ENCODE measurements around the gene HSD17B3.

DNA sequence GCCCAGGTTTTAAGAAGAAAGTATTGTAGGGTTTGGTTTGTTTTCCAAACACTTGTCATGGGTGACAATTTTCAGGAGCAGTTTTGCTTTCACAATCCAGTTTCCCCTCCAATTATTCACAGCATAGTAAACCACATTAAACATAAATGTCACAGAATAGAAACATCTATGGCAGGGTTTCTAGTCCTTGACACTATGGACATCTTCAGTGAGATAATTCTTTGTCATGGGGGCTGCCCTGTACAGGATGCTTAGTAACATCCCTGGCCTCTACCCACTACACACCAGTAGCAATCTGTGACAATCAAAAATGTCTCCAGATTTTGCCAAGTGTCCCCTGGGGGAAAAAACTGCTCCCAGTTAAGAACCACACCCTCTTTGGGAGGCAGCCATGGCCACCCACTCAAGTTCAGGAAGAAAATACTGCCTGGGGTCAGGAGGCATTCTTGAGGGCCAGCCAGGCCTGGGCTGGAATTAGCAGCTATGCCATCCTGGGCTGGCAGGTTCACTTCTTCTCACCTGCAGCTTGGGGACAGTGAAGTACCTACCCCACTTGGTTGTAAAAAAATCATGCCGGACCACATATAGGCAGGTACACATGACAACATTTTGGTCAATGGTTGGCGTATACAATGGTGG, 116.3 kb downstream of the HSD17B3 start:
- TF ChIP-seq CTCF (IDR thresholded peaks at IDR 0.05; ENCODE audit: low read depth, low read length) (no peak), EZH2phosphoT487 (IDR thresholded peaks at IDR 0.05; ENCODE audit: low read depth) (no peak)

Measured in OCI-LY3 (cell line).